HG03103 (cell line): ENCODE measurements around the gene NTN4.
"Not testable (repeated sequence)": the region's sequence is repeated elsewhere in the genome, so short reads cannot be mapped to it uniquely, and the experiment has no call there.

Experiments
- ATAC-seq: cut with Tn5 transposase; IDR thresholded peaks from one replicate; pipeline ENCODE4 v1.9.1; 2021; ENCODE audit warnings: low read depth; ENCODE audit not compliant: unreplicated experiment

The NTN4 gene

GRCh38 chr12:95674163-95674562, 116.4 kb downstream of the NTN4 start:
- no peak for ATAC-seq

- no peak for ATAC-seq
Measured at GRCh38 chr12:95673576-95673975, 117.0 kb downstream of the NTN4 start.

- ATAC-seq = no peak
Measured at GRCh38 chr12:95672166-95672565, 118.4 kb downstream of the NTN4 start.

- no peak for ATAC-seq
Measured at GRCh38 chr12:95671265-95671664, 119.3 kb downstream of the NTN4 start.

GRCh38 chr12:95663525-95663924, 127.0 kb downstream of the NTN4 start:
- no peak for ATAC-seq

GRCh38 chr12:95661360-95661759, 129.2 kb downstream of the NTN4 start:
- no peak for ATAC-seq

- ATAC-seq = no peak
Measured at GRCh38 chr12:95658386-95658785, 132.2 kb downstream of the NTN4 start.

GRCh38 chr12:95654665-95655064, 135.9 kb downstream of the NTN4 start:
- ATAC-seq = not testable (repeated sequence)

- no peak for ATAC-seq
Measured at GRCh38 chr12:95653771-95654546, 136.6 kb downstream of the NTN4 start.

GRCh38 chr12:95651681-95652080, 138.9 kb downstream of the NTN4 start:
- no peak for ATAC-seq

- ATAC-seq = no peak
Measured at GRCh38 chr12:95648990-95649791, 141.4 kb downstream of the NTN4 start.

GRCh38 chr12:95646781-95647190, 143.8 kb downstream of the NTN4 start:
- ATAC-seq = no peak

- no peak for ATAC-seq
Measured at GRCh38 chr12:95643256-95643655, 147.3 kb downstream of the NTN4 start.

- ATAC-seq = no peak
Measured at GRCh38 chr12:95642583-95642982, 148.0 kb downstream of the NTN4 start.

- no peak for ATAC-seq
Measured at GRCh38 chr12:95641299-95641952, 149.1 kb downstream of the NTN4 start.

- no peak for ATAC-seq
Measured at GRCh38 chr12:95640516-95640915, 150.0 kb downstream of the NTN4 start.

GRCh38 chr12:95637471-95638155, 153.0 kb downstream of the NTN4 start:
- ATAC-seq = no peak

- no peak for ATAC-seq
Measured at GRCh38 chr12:95637010-95637409, 153.6 kb downstream of the NTN4 start.

GRCh38 chr12:95634622-95635621, 155.6 kb downstream of the NTN4 start:
- ATAC-seq = no peak
